Right atrium auricular region (tissue), 2 donors: ENCODE results near the gene C4orf54. TPM values are rescaled to one million over a fixed set of nuclear protein-coding genes. Genes with fewer than 3 reads are reported as not detected.

Source experiments
- DNase-seq: peaks from one replicate; pipeline ENCODE4 v3.0.0-alpha.2; 2019; ENCODE audit warnings: low spot score
- H3K27ac ChIP-seq, 2 donors: fragments of 200-600 bp; sonication (generic); 1 replicate in 1 of 2; 2 replicates in 1 of 2; pipeline ENCODE4 v1.5.1; 2016 to 2019
- H3K27me3 ChIP-seq, 2 donors: fragments of 200-600 bp; sonication (generic); one replicate each; pipeline versions ENCODE4 v1.5.1 to v1.6.0; 2017 to 2019
- H3K36me3 ChIP-seq: fragments of 200-600 bp; sonication (generic); one replicate; pipeline ENCODE4 v1.5.1; 2016
- H3K4me1 ChIP-seq, 2 donors: fragments of 200-600 bp; sonication (generic); one replicate each; pipeline versions ENCODE4 v1.5.1 to v1.6.0; 2017 to 2019
- H3K4me3 ChIP-seq, 2 donors: fragments of 200-600 bp; sonication (generic); 1 replicate in 1 of 2; 2 replicates in 1 of 2; pipeline ENCODE4 v1.5.1; 2017 to 2019; ENCODE audit warnings: mild to moderate bottlenecking in 1 of 2, moderate library complexity in 1 of 2
- H3K9me3 ChIP-seq, 2 donors: fragments of 200-600 bp; sonication (generic); one replicate each; pipeline ENCODE4 v1.5.1; 2019
- total RNA-seq, 2 donors: library from RNA; depleted of rRNA; stranded (reverse); fragments of >200 nt; gene quantifications; one replicate each; pipeline ENCODE4 v1.1.0, GENCODE V29; 2016
- TF ChIP-seq, protein P1 (sequence below), 2 donors: fragments of 200-600 bp; sonication (generic); IDR thresholded peaks; one replicate each; pipeline ENCODE4 v1.5.1; 2019; ENCODE audit warnings: antibody characterized with exemption in 2 of 2

Gene C4orf54
- total RNA-seq, 2 donors from 2014 or later, result 1.2 to 23.6 TPM

- TF ChIP-seq, protein P1, sequence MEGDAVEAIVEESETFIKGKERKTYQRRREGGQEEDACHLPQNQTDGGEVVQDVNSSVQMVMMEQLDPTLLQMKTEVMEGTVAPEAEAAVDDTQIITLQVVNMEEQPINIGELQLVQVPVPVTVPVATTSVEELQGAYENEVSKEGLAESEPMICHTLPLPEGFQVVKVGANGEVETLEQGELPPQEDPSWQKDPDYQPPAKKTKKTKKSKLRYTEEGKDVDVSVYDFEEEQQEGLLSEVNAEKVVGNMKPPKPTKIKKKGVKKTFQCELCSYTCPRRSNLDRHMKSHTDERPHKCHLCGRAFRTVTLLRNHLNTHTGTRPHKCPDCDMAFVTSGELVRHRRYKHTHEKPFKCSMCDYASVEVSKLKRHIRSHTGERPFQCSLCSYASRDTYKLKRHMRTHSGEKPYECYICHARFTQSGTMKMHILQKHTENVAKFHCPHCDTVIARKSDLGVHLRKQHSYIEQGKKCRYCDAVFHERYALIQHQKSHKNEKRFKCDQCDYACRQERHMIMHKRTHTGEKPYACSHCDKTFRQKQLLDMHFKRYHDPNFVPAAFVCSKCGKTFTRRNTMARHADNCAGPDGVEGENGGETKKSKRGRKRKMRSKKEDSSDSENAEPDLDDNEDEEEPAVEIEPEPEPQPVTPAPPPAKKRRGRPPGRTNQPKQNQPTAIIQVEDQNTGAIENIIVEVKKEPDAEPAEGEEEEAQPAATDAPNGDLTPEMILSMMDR (IDR thresholded peaks at IDR 0.05), result no peak
- Histone ChIP-seq H3K36me3 (peaks cover 5% of the 10 kb centered on the region), H3K27ac (no peak overlapping the region), H3K4me3 (no peak overlapping the region), H3K9me3 (no peaks in the 10 kb centered on the region), H3K4me1 (peaks cover 0 to 27% of the 10 kb centered on the region in 2 donors), H3K27me3 (no peaks in the 10 kb centered on the region)
- DNase-seq, result no peak
Observed at GRCh38 chr4:99652596-99653436, 4.8 kb downstream of the C4orf54 start.

GRCh38 chr4:99651811-99652485 is 5.7 kb downstream of the C4orf54 start:
- Histone ChIP-seq H3K9me3 (no peaks in the 10 kb centered on the region), H3K4me1 (peaks cover 0 to 19% of the 10 kb centered on the region in 2 donors), H3K27me3 (no peaks in the 10 kb centered on the region), H3K27ac (no peak overlapping the region), H3K36me3 (peaks cover 5% of the 10 kb centered on the region), H3K4me3 (no peak overlapping the region)
- TF ChIP-seq, protein P1 (IDR thresholded peaks at IDR 0.05), result no peak
- DNase-seq, result no peak

- H3K27me3 ChIP-seq, result no peaks in the 10 kb centered on the region
Observed at GRCh38 chr4:99651016-99651769, 6.4 kb downstream of the C4orf54 start.

DNA sequence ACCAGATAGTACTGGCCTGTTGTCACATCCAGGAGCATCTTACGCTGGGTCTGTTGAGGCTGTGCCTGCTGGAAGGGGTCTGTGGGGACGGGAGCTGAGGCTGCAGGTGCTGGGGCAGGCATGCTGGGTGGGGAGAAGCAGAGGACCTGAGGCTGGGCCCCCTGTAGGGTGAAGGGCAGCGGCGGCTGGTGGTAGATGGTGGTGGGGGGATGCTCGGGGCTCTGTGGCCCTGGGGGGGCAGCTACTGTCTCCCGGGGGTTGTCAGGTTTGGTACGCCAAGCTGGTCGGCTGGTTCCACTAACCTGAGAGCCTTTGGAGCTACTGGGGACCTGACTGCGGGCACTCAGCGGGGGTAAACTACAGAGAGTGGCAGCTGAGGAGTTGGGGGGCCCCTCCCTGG is 7.8 kb downstream of the C4orf54 start:
- H3K4me1 ChIP-seq, result peaks cover 0 to 8% of the 10 kb centered on the region in 2 donors
- H3K4me3 ChIP-seq, result no peak overlapping the region
- H3K36me3 ChIP-seq, result peaks cover 5% of the 10 kb centered on the region
- H3K27ac ChIP-seq, result no peak overlapping the region
- no peak for DNase-seq
- TF ChIP-seq, protein P1 (IDR thresholded peaks at IDR 0.05), result no peak
- H3K27me3 ChIP-seq, result no peaks in the 10 kb centered on the region
- H3K9me3 ChIP-seq, result no peaks in the 10 kb centered on the region

More at GRCh38 chr4:99651016-99651769, 6.4 kb downstream of the C4orf54 start:
- no peak for DNase-seq
- TF ChIP-seq, protein P1 (IDR thresholded peaks at IDR 0.05), result no peak
- Histone ChIP-seq H3K9me3 (no peaks in the 10 kb centered on the region), H3K27ac (no peak overlapping the region), H3K4me3 (no peak overlapping the region), H3K4me1 (peaks cover 0 to 19% of the 10 kb centered on the region in 2 donors), H3K36me3 (peaks cover 5% of the 10 kb centered on the region)

- H3K4me1 ChIP-seq, result peaks cover 0 to 8% of the 10 kb centered on the region in 2 donors
- H3K27ac ChIP-seq, result no peak overlapping the region
- H3K36me3 ChIP-seq, result peaks cover 5% of the 10 kb centered on the region
- no peaks in the 10 kb centered on the region for H3K9me3 ChIP-seq
- TF ChIP-seq, protein P1 (IDR thresholded peaks at IDR 0.05), result no peak
- no peaks in the 10 kb centered on the region for H3K27me3 ChIP-seq
- no peak overlapping the region for H3K4me3 ChIP-seq
- no peak for DNase-seq
Observed at GRCh38 chr4:99649208-99649607, 8.4 kb downstream of the C4orf54 start.
